NCI-H187 (cell line): Measurements from ENCODE around the gene NDUFAB1.
"Not testable (repeated sequence)": the region's sequence is repeated elsewhere in the genome, so short reads cannot be mapped to it uniquely, and the experiment has no call there.

ENCODE experiments used
- DNase-seq, 2 experiments: peaks; one replicate each; lab custom pipeline; 2025; lab: John Stamatoyannopoulos, UW

NDUFAB1 gene

DNA sequence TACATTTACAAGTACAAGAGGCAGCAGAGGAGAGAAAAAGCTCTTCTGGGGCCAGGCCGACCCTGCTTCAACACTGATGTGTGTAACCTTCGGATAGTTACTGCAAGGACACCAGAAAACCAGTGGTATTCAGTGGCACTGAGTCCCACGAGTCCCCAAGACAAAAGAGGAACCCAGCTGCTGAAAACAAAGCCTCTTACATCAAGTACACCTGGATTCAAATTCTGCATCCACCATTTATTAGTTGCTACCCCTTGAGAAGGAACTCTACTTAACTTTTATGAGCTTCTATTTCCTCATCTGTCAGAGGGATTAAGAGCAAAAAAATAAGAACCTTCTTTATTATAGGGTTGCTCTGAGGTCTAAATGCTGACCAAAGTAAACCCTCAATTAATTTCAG lies 41.6 kb downstream of the NDUFAB1 start:
- no peak for DNase-seq

- no peak for DNase-seq
Measured at GRCh38 chr16:23552161-23552560, 44.0 kb downstream of the NDUFAB1 start.

DNA sequence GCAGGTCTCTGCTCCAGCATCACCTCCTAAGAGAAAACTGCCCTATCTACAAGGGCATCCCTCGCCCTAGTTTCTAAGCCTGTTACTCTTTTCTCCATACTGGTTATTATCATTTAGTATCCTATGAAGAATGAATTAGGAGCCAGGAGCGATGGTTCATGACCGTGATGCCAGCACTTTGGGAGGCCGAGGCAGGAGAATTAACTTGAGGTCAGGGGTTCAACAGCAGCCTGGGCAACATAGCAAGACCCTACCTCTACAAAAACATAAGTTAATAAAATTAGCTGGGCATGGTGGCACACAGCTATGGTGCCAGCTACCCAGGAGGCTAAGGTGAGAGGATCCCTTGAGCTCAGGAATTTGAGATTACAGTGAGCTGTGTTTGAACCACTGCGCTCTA lies 46.2 kb downstream of the NDUFAB1 start:
- DNase-seq = no peak

DNA sequence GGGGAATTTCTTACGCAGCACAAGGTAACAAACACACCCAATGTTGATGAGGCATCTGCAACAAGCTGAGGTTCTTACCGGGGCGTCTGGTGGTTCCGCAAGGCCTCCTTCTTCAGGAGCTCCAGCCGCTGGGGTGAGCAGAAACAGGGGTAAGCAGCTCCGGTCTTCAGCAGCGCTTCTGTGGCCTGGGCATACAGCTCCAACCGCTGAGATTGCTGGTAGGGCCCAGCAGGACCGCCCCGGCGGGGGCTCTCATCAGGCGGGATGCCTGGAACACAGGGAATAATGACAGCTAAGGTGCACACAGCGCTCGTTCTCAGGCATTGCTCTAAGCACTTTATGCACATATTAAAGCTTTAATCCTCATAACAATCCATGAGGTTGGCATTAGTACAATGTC lies 51.7 kb downstream of the NDUFAB1 start:
- DNase-seq = no peak

- DNase-seq = not testable (repeated sequence)
Measured at GRCh38 chr16:23540817-23541178, 55.3 kb downstream of the NDUFAB1 start.

DNA sequence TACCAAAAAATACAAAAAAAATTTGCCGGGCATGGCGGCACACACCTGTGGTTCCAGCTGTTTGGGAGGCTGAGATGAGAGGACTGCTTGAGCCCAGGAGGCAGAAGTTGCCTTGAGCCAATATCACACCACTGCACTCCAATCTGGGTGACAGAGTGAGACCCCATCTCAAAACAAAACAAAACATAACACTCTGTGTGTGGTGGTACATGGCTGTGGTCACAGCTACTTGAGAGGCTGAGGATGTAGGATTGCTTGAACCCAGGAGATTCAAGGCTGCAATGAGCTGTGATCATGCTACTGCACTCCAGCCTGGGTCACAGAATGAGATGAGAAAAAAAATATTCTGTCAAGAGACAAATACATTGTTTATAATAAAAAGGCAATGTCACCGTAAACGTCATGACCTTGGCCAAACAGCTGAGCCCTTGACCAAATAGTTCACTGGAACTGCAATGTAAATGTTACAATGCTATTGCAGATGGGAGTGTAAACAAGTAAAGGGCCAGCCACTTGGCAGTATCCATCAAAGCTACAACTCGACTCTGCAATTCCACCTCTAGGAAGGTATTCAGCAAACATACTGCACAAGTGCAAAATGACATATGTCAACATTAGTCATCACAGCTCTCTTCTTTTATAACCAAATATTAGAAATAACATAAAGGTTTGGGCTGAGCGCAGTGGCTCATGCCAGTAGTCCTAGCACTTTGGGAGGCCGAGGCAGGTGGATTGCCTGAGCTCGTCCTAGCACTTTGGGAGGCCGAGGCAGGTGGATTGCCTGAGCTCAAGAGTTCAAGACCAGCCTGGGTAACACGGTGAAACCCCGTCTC lies 55.9 kb downstream of the NDUFAB1 start:
- DNase-seq = no peak

DNA sequence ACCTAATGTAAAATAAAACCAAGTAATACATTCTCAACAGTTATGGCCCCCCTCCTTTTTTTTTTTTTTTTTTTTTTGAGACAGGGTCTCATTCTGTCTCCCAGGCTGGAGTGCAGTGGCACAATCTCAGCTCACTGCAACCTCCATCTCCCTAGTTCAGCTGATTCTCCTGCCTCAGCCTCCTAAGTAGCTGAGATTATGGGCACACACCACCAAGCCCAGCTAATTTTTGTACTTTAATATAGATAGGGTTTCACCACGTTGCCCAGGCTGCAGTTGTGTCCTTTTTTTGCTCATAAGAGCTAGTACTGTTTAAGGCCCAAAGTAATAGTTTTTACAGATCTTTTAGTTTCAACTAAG lies 57.2 kb downstream of the NDUFAB1 start:
- DNase-seq = no peak

DNA sequence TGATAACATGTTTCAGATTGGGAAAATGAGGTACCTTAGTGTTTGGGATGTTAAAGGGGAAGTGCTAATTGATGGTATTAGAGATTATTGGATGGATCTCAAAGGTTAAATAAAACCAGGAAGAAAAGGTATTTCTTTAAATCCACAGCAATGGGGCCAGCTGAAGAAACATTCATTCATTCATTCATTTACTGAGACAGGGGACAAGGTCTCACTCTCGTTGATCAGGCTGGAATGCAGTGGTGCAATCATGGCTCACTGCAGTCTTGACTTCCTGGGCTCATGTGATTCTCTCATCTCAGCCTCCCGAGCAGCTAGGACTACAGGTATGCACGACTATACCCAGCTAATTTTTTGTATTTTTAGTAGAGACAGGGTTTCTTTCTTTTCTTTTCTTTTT lies 58.7 kb downstream of the NDUFAB1 start:
- DNase-seq = no peak

DNA sequence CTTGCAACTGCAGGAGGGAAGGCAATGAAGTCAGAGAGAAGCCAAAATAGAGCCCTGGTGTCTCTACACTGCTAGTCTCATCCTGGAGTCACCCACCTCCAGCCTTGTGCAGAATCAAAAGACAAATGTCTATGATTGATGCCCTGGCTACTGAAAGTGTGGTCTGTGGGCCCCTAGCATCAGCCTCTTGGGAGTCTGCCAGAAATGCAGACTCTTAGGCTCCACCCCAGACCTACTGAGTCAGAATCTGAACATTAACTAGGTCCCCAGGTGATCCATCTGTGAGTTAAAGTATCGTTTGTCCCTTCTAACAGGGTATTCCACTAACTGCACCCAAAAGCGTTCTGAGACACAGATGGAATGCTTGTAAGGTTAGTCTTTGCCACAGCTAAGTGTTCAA lies 60.2 kb downstream of the NDUFAB1 start:
- no peak for DNase-seq

DNA sequence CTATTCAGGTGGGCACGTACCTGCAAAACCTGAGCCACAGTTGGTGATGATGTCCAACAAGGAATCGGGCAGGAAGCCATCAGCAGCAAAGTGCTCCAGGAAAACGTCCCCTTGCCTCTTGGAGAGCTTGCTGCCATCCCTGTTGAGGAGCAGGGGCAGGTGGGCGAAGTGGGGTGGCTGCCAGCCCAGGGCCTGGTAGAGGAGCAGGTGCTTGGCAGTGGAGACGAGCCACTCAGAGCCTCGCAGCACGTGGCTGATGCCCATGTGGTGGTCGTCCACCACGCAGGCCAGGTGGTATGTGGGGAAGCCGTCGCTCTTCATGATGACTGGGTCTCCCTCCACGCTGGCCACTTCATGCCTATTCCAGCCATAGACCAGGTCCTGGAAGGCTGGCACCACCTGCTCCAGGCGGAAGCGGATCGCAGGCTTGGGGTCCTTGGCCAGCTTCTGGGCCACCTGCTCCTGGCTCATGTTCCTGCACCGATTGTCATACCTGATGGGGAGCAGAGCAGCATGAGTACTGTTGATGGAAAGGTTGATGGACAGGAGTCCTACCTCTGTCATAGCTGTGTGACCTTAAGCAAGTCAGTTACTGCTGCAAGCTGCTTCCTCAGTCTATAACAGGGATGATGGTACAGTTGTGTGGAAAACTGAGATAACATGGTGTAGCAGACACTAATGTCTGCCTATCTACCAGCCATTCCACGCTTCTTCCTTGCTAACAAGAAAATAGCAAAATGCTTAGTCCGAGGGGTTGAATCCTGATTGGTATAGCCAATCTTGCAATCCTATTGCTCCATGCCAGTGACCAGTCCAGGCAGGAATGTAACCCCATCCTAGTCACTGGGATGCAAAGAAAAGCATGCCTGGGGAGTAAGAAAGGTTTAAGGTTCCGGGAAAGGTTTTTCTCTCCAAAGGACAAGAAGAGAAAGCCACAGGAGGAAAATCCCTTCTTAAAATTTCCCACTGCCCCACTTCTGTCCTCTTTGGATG lies 61.0 kb downstream of the NDUFAB1 start:
- DNase-seq = no peak

GRCh38 chr16:23532448-23532847 lies 63.7 kb downstream of the NDUFAB1 start:
- DNase-seq = no peak
